HG03469 (cell line): Measurements from ENCODE around the gene MAMSTR.
"Not testable (repeated sequence)": the region's sequence is repeated elsewhere in the genome, so short reads cannot be mapped to it uniquely, and the experiment has no call there.

Experiments
- ATAC-seq: cut with Tn5 transposase; IDR thresholded peaks from one replicate; pipeline ENCODE4 v1.9.1; 2021; ENCODE audit warnings: mild to moderate bottlenecking, moderate library complexity, moderate number of reproducible peaks; ENCODE audit not compliant: unreplicated experiment

The MAMSTR gene

DNA sequence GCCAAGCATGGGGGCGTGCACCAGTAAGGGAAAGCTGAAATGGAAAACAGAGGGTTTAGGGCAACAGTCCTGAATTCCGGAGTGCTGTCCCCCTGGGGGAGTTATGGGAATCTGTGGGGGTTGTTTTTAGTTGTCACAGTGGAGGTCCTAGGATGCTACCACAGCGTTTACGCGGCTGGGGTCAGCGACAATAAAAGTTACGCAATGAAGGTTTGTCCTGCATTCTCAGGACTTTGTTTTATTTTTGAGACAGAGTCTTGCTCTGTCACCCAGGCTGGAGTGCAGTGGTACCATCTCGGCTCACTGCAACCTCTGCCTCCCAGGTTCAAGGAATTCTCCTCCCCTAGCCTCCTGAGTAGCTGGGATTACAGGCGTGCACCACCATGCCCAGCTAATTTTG lies 25.9 kb downstream of the MAMSTR start:
- ATAC-seq: not testable (repeated sequence)

DNA sequence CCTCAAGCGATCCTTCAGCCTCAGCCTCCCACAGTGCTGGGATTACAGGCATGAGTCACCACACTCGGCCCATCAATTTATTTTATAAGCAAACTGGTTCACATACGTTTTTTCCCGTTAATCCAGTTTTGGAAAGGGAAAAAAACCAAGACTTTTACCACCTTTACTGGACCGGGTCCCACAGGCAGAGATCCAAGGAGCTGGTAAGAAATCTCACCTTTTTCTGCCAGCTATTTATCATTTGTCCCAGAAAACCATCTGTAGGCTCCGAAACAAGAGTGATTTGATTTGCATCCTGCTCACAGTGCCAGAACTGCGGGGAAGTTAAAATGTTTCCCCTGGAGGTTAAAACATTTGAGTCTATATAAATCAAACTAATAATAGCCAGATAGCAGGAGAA lies 30.1 kb downstream of the MAMSTR start:
- no peak for ATAC-seq

GRCh38 chr19:48687776-48688175 lies 31.7 kb downstream of the MAMSTR start:
- ATAC-seq: no peak

GRCh38 chr19:48686637-48687036 lies 32.9 kb downstream of the MAMSTR start:
- ATAC-seq: not testable (repeated sequence)

DNA sequence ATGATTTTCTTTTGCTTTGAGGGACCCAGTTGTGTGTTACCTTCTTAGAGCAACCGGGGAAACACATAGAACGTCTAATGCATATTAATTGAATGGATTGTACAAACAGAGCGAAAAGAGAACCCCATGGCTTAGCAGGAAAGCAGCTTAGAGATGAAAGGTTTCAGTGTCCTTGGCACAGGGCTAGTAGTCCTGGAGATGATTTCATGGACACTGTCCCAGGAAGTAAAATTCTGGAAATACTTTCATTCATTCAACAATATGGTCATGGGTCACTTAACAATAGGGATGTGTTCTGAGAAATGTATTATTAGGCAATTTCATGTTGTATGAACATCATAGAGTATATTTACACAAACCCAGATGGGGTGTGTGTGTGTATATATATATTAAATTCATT lies 33.4 kb downstream of the MAMSTR start:
- ATAC-seq: no peak

- no peak for ATAC-seq
Measured at GRCh38 chr19:48685583-48685982, 33.9 kb downstream of the MAMSTR start.

DNA sequence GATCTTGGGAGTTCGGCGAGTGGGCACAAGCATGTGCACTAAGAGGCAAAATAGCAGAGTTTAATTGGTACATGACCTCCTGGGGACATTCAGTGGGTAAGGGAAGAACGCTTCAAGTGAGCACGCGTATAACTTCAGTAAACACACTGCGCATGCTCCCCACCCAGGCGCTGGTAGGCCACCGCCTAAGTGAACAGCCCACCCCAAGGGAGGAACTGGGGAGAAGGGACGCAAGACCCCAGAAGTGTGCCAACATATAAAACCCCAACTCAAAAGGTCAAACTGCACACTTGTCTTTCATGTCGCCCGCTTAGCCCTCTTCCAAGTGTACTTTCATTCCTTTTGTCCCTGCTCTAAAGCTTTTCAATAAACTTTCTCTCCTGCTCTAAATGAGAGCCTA lies 36.2 kb downstream of the MAMSTR start:
- ATAC-seq: no peak

- ATAC-seq: no peak
Measured at GRCh38 chr19:48681127-48681470, 38.4 kb downstream of the MAMSTR start.

GRCh38 chr19:48680436-48681126 lies 38.9 kb downstream of the MAMSTR start:
- ATAC-seq: no peak

- ATAC-seq: not testable (repeated sequence)
Measured at GRCh38 chr19:48680006-48680405, 39.5 kb downstream of the MAMSTR start.

GRCh38 chr19:48678201-48678600 lies 41.3 kb downstream of the MAMSTR start:
- ATAC-seq: no peak

- ATAC-seq: no peak
Measured at GRCh38 chr19:48676887-48677286, 42.6 kb downstream of the MAMSTR start.

GRCh38 chr19:48676487-48676886 lies 43.0 kb downstream of the MAMSTR start:
- no peak for ATAC-seq

GRCh38 chr19:48674921-48675824 lies 44.4 kb downstream of the MAMSTR start:
- ATAC-seq: no peak

DNA sequence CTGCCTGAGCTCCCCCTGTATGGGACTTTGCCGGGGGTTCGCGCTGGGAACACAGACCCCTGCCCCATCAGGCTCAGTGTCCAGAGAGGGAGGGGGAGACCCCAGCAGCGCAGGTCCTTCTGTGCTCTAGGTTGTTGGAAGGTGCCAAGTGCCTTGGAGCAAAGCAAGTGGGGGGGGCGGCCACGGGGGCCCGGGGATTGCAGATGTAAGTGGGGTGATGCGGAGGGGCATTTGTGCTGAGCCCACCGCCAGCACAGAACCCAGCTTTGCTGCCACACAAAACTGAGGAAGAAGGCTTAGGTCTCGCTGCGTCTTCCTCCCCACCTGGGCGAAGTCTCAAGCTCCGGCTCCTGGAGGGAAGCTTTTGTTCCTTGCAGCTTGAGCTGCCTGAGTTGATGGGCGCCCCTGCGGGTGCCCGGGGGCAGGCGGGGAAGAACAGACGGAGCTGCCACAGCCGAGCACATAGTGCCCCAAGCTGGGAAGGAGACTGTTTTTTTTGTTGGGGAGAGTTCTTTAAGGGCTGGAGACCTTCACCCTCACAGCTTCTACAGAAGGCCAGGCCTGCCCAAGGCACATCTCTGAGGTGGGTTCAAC lies 45.2 kb downstream of the MAMSTR start:
- ATAC-seq: no peak

GRCh38 chr19:48673436-48674100 lies 46.0 kb downstream of the MAMSTR start:
- no peak for ATAC-seq

DNA sequence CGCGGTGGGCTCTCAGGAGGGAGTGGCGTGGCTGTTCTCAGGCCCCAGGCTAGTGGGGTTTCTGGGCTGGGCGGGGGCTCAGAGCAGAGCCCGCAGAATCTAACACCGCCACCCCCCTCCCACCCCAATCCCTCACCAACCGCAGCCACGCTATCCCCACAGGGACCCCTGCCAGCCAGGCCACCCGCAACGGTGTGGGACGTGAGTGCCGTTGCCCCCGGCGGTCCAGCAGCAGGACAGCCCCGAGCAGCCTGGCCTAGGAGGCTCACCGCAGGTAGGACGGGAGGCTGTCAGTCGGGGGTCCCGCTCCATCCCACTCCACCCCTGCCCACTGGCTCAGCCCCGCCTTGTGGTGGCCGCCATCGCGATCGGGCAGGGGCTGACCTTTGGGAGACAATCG lies 46.5 kb downstream of the MAMSTR start, which contains the start of gene NTN5:
Gene NTN5 (minus strand): TSS at position 24 of the 400 bp plus-strand sequence. CDS start 2,031 bp downstream, outside the sequence.
- no peak for ATAC-seq

- no peak for ATAC-seq
Measured at GRCh38 chr19:48671446-48671995, 48.0 kb downstream of the MAMSTR start.

DNA sequence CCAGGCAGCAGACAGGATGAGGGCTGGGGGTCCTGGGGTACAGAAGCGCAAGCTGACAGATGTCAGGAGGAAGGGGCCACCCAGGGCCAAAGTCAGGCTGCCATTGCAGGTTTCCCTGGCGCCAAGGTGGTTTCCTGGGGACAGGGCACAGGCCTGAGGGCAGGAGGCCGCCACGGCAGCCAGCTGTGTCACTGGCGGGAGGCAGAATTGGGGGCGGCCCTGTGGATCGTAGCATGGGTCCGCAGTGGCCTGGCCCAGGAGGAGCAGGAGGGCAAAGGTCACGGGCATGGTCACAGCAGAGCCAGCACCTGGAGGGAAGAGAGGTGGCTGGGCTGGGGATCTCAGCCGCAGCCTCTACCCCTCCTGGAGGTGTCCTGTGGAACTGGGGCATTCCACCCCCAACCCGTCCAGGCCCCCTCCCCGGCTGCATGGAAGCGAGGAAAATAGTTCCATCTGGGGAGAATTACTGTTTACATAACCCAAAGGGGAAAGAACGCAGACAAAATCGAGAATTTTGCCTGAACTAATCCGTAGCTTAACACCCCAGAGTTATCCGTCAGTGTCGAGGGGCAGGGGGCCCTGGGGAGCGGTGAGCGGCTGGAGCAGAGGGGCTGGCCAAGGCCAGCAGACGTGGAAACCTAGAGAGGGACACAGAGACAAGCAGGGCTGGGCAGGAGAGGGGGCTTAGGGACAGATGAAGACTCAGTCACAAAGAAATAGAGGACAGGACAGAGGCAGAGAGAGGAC lies 48.7 kb downstream of the MAMSTR start:
- ATAC-seq: no peak
